GM21528 (cell line): ENCODE data around the gene PDK1.
"Not testable (repeated sequence)": the region's sequence is repeated elsewhere in the genome, so short reads cannot be mapped to it uniquely, and the experiment has no call there.

ENCODE experiments used
- ATAC-seq: cut with Tn5 transposase; IDR thresholded peaks from one replicate; pipeline ENCODE4 v1.9.1; 2021; ENCODE audit warnings: mild to moderate bottlenecking, moderate library complexity; ENCODE audit not compliant: unreplicated experiment, low FRiP score

Gene PDK1

DNA sequence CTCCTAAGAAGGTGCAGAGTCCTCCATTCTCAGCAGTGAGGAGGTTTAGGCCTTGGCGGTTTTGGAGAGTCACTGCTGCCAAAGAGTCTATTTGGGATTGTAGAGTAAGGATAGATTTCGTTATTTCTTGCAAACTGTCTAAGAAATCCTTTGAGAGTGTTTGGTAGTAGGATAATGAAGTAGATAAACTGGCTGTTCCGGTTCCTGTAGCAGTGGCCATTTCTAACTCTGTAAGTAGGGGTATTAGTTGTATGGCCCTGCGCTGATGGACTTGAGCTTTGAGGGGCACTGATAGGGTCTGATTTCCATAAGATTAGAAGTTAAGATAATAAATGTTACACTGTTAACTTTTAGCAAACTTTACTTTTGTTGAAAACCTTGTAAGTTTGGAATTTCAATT, 35.5 kb downstream of the PDK1 start:
- not testable (repeated sequence) for ATAC-seq

DNA sequence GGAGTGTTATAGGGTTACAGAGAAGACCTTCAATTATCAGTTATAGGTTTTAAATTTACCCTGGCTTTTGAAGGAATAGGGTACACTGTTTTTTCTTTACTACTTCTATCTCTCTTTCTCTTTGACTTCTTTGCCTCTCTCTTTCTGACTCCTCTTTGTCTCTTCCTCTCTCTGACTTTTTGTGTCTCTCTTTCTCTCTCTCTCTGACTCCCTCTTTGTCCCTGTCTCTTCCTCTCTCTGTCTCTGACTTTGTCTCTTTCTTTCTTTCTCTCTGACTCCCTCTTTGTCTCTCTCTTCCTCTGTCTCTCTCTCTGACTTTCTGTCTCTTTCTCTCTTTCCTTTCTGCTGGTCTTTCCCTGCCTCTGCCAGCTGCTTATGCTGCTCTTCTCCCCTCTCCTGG, 36.3 kb downstream of the PDK1 start:
- not testable (repeated sequence) for ATAC-seq

DNA sequence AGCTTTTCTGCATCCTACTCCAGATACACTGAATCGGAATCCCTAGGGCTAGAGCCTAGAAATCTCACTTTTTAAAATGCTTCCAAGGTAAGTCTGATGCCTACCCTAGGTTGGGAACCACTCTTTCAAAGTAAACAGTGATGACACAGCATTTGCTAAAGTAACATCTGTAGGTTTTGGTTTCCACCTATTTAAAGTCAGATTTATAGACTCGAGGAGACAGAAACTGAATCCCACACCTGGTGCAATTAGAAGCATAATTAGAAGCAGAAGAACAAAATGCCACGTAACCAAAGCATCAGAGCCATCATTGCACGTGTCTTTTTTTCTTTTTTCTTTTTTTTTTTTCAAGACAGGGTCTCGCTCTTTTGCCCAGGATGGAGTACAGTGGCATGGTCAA, 40.9 kb downstream of the PDK1 start:
- ATAC-seq: no peak

DNA sequence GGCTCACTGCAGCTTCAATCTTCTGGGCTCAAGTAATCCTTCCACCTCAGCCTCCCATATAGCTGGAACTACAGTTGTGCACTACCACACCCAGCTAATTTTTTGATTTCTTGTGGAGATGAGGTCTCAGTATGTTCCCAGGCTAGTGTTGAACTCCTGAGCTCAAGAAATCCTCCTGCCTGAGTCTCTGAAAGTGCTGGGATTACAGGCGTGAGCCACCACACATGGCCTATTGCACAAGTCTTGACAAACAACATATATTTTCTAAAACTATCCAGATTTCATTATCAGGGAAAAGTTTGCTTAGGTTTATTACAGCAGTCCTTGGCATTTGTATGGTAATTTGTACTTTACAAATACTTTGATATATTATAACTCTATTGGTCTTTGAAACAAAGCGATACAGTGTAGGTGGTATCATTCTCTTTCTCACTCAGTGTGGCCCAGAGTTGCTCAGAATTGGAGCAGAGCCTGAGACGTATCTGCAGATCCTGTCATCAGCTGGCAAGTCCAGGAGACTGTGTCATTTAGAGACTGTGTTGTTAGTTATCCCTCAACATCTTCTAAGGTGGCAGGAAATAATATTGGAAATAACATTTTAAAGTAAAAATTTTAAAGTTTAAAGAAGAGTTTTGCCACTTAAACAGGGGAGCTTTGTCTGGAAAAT, 41.4 kb downstream of the PDK1 start:
- ATAC-seq: no peak

DNA sequence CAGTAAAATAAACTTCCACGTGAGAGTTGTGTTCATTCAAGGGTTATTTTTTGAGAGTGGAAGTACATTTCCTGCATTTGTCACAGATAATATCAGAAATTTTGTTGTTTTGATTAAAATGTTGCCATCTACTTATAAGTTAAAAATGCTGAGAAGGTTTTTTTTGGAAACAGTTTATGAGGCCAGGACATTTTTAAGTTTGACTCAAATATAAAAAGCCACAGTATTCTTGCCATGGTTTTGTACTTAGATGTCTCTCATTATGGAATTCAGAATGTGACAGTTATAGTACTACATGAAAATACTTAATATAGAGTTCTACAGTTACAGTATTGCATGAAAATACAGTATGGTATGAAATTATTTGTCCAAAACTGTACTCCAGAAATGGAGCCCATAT, 44.1 kb downstream of the PDK1 start:
- no peak for ATAC-seq

DNA sequence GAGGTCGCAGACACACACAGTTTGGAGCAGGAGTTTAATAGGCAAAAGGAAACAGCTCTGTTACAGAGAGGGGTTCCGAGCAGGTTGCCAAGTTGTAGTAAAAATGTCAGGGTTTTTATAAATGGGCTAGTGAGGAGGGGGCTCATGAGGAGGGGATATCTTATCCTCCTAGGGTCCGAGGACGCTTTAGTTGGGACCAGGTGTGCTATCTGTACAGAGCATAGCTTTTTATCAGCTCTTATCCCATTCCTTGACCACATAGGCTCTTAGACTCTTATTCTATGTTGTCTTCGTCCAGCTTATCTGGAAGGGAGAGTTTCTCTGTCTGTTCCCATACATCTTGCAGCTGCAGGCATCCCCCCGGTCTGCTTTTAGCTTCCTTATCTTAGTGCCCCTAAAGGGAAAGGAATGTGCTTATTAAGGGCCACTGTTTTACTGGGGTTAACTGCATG, 44.7 kb downstream of the PDK1 start:
- no peak for ATAC-seq

DNA sequence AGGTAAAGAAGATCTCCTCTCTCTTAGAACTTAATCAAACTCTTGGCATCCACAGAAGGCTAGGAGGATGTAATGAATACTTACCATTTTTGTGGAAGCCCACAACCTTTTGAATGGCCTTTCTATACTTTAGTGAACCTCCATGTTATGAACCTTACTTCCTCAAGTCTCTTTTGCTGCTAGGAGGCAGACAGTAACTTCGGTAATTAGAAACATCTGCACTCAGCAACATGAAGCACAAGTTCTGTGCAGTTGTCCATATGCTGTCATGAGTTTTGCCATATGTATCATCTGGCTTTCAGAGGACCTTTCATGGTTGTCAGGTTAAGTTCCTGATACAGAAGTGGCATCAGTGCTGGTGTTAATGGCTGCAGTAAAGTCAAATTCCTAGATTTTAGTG, 50.4 kb downstream of the PDK1 start:
- no peak for ATAC-seq

DNA sequence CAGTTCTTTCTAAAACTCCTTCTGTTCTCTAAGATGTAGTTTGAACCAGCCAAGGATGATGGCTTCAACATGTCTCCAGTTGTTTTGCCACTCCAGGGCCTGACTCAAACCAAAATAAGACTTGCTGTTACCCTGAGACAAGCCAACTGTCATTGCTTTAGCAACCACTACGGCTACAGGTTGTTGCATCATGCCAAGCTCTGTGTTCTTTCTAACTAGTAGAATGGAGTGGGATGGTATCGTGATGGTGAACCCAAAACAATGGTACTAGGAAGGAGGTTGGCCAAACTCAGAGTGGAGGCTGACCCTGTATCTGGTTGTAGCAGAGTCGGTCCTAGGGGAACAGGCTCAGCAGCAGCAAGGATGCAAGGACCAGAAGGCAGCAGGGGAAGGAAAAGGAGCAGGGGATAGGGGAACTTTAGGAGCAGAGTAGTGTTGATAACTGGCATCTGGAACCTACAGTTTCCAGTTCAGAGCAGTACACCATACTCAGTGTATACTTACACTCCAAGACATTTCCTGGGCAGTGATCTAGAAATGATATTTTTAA, 51.6 kb downstream of the PDK1 start:
- ATAC-seq: no peak

DNA sequence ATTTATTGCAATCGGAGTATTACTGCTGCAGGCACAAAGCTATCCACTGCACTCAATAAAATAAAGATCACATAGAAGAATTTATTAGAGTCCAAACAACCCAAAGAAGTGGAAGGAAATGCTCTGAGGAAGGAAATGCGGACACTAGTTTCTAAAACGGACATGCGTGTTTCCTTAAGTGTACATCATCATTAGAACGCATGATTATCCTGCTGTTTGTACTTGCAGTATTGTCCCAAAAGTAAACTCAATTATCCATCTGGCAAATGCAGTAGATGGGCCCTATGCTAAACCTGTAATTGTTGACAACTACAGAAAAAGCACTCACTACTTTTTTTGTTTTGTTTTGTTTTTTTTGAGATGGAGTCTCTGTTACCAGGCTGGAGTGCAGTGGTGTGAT, 53.6 kb downstream of the PDK1 start:
- no peak for ATAC-seq

DNA sequence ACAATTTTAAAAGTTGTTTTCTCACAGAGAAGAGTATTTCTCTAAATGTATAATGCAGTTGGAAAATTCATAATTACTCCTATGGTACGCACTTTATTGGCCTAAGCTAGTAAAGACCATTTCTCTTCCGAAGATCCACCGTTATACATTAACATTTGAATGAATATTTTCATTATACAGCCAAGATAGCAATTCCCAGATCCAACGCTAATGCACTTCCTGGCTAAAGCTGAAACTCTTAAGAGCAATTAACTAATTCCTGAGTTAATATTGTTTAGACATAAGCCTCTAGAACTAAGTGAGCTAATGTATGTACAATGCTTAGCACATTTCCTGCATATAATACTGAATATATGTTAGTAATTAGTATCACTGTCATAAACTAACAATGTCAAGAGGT, 56.2 kb downstream of the PDK1 start:
- no peak for ATAC-seq

DNA sequence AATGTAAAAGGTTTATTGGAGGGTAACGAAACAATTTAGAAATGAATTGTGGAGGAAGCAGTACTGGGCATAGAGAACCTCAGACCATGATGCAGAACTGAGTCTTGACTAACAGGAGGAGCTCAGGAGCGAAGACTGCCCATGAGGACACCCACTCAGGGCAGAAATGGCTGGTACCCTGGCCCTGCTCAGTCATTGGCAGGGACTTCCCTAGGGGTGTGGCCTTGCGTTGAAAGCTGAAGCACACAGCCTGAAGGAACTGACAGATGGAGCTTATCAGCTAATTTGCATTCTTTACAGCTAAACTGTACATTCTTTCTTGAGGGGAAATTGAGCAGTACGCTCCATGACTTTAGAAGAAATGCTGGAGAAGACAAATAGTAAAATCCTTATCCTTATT, 57.1 kb downstream of the PDK1 start:
- ATAC-seq: no peak

DNA sequence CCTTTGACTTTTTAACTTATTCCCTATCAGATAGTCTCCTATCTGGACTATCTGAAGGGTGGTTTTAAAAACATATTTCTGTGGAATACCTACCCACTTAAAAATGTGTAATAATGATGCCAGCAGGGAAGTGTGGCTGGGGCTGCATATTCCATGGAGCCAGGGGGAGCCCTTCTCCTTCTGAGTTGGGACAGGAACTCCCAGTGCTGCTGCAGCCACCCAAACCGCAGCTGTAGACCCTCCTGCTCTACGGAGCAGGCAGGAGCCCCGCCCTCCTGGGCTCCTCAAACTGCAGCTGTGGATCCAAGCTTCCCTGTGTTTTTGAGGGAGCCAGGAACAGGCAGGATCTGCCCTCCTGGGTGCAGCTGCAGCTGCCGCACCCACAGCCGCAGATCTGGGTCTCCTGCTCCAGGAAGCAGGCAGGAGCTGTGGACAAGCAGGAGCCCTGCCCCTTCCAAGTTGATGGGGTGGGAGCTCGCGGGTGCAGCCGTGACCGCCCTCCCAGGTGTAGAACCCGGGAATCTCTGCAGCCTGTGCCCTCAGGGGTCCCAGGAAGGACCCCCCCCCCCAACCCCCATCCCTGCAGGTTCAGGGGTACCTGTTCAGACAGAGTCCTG, 57.8 kb downstream of the PDK1 start:
- ATAC-seq: no peak

DNA sequence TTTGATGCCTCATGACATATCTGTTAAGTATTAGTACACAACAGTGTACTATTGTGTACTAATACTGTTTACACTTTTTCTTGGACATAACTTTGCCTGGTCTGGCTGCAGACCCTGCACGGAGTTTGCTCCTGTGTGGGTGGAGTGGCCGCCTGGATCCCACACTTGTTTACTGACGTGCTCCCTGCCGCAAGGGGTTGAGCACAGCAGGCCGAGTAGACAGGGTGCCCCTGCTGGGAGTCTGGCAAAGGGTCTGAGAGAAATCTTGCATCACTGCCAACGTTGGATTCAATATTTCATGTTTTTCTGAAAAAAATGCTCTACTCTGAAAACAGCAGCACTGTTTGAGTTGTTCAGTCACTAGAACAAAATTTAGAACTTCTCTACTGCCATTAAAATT, 59.0 kb downstream of the PDK1 start:
- no peak for ATAC-seq

DNA sequence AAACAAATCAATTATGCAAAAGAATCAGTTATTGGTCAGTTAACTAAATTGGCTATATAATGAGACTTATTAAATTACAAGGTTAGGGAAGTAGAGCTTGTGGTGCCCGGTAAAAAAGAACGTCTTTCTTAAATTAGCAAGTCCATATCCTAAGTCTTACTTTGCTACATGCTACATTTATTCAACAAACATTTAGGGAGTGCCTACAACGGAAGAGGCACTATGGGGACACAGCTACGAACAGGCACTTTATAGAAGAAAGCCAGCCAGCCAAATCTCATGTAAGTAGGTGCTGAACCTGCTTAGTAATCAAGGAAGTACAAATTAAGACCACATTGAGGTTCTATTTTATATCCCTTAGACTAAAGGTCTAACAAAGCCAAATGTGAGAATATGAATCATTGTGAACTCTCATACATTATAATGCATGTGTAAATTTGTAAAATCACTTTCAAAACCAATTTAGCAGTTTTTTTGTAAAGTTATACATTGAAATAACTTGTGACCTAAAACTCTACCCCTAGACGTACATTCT, 59.9 kb downstream of the PDK1 start:
- no peak for ATAC-seq

DNA sequence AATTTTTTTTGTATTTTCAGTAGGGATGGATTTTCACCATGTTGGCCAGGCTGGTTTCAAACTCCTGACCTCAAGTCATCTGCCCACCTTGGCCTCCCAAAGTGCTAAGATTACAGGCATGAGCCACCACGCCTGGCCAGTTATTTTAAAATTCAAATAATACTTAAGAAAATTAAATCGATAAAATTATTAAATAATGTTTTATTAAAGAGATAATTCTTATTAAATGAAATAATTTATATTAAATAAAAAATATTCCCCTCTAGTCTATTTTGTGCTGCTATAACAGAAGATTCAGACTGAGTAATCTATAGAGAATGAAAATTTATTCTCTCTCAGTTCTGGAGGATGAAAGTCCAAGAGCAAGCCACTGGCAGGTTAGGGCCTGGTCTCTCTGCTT, 61.2 kb downstream of the PDK1 start:
- no peak for ATAC-seq

DNA sequence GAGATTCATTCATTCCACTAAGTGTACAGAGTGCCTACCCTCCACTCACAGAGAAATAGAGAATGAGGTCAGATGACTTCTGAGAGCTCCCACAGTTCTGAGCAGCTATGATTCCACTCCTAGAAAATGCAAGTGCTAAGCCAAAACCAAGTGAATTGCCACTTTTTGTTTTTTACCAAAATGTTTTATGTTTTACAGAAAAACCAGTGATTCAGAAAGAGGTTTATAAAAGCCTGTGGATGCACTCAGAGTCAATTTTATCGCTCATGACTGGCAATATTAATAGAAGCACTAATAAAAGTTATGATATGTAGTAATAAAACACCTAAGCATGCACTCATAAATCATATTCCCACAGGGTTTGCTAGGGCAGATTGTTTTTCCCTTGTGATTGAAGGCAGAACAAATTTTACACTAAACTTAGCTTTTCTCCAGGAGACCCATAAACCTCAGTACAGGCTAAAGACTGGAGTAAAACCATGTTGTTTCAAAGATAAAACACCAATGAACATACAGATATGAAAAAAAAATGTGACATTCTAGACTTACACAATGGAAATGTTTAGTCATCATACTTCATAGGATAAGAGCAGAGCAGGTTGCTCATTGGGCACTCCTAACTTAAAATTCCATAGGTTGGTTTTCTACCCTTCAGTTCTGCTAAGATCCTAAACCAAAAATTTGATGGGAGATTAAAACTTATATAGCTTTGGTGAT, 67.5 kb downstream of the PDK1 start:
- no peak for ATAC-seq

DNA sequence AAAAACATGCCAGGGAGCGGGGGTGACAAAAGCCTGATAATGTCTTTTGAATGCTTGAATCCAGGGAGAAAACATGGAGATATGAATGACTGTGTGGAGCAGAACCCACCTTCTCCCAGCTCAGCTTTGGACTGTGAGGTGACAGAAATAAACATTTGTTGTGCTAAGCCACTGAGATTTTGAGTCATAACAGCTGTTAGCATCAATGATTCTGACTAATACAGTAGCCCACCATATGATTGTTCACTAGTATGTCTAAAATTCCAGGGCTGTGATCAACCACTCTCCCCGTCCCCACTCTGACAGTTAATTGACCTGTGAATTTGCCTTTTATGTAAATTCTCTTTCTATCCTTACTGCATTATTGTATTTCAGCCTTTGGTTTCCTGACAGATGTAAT, 69.1 kb downstream of the PDK1 start:
- ATAC-seq: no peak

DNA sequence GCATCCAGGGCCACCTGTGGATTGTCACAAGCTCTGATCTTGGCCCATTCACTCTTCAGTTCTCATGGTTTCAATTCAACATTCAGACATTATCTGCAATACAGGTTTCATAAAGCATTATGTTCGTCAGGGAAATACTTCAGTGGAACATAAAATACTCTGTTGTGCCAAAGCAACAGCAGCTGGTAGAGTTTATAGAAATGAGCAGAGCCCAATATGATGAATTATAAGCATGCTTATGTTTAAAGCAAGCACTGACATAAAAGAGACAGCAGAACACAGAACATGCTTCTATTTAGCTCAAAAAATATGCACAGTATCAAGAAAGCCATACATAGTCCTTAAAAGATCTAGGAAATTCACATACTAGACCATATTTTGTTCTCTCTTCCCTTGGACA, 71.3 kb downstream of the PDK1 start:
- ATAC-seq: no peak

DNA sequence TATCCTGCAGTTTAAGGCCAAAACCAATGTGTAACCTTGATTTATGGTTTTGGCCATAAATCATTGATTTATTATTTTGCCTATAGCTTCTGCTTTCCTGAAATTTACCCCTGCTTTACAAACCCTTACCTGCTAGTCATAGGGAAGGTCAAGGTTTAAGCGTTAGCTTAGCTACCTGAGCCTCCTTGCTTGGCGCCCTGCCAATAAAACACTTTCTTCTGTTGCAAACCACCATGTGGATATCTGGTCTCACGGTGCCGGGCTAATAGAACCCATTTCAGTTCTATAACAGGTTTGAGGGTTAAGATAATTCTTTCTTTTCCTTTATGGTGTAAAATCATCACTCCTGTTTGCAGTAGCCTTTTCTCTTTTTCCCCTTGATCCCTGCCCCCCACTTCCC, 72.2 kb downstream of the PDK1 start:
- ATAC-seq: no peak

DNA sequence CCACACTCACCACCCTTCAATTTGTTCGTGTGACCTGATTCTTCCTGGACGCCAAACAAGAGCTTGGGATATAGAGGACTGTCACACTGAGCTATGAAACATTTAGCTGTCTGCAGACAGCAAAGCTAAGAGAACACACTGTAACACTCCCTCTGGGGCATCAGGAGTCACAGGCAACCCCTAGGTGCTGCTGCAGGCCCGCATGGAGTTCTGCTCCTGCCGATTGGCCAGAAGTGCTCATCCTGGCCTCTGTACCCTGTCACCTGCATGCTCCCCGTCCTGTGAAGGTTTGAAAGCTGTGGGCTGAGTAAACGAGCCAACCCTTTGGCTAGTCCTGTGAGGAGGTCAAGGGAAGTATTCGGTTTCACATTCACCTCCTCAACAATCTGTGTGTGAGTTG, 73.7 kb downstream of the PDK1 start:
- no peak for ATAC-seq

DNA sequence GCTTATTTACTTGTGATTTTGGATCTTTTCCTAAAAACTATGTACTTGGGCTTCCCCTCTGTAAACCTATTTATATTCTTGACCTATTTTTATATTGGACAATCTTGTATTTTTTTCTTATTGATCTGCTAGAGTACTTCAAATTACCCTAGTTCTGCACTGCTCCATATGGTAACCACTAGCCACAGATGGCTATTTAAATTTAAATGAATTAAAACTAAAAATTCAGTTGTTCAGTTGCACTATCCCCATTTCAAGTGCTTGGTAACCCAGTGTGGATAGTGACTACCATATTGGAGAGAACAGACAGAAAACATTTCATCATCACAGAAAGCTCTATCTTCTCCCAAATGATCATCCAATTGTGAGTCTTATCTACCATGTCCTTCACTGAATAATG, 74.3 kb downstream of the PDK1 start:
- no peak for ATAC-seq
